Measurements from ENCODE around the gene LAMB3.

DNA sequence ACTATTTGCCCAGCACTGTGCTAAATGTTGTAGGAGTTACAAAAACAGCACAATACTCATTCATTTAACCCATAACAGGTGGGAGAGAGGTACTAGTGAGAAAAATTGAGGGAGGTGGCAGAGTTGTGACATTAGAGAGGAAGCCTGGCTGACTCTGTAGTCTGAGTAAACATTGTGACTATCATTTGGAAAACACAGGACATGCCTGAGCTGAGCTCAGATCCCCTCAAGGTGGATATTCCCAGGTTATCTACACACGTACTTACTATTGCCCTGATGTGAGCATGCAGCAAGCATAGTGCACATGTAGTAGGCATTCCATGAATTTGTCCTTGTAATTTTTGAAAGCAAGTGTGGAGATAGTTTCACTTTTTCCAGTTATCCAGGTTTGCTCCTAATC lies 57.8 kb downstream of the LAMB3 start:
- TF ChIP-seq, protein P1, sequence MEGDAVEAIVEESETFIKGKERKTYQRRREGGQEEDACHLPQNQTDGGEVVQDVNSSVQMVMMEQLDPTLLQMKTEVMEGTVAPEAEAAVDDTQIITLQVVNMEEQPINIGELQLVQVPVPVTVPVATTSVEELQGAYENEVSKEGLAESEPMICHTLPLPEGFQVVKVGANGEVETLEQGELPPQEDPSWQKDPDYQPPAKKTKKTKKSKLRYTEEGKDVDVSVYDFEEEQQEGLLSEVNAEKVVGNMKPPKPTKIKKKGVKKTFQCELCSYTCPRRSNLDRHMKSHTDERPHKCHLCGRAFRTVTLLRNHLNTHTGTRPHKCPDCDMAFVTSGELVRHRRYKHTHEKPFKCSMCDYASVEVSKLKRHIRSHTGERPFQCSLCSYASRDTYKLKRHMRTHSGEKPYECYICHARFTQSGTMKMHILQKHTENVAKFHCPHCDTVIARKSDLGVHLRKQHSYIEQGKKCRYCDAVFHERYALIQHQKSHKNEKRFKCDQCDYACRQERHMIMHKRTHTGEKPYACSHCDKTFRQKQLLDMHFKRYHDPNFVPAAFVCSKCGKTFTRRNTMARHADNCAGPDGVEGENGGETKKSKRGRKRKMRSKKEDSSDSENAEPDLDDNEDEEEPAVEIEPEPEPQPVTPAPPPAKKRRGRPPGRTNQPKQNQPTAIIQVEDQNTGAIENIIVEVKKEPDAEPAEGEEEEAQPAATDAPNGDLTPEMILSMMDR (IDR thresholded peaks at IDR 0.05): no peak
- no peak for TF ChIP-seq POLR2AphosphoS5 (IDR thresholded peaks at IDR 0.05)
